HCT116 (cell line): ENCODE results near the gene TMEM106C. TPM values are rescaled to one million over a fixed set of nuclear protein-coding genes. Genes with fewer than 3 reads are reported as not detected.

Experiments
- ATAC-seq: fragments of 200-7000 bp; cut with Tn5 transposase; 2 replicates; pipeline ENCODE4 v1.9.1; 2020; ENCODE audit warnings: mild to moderate bottlenecking, moderate library complexity
- BruUV-seq: library from RNA; stranded (reverse); fragments of 400-500 nt; replicated peaks from 2 replicates; lab custom pipeline; 2021; lab: Mats Ljungman, UMichigan
- CTCF ChIA-PET: fragments of 300-600 bp; sonication (Branson Sonifier 250); formaldehyde crosslinking; loops from one replicate; lab custom pipeline; 2021; ENCODE audit warnings: antibody characterized with exemption; lab: Charles Lee
- POLR2A ChIA-PET: fragments of 300-600, 350-600 bp; sonication (Branson Sonifier 250); formaldehyde crosslinking; loops from one replicate; lab custom pipeline; 2021; ENCODE audit warnings: antibody characterized with exemption; lab: Charles Lee
- RAD21 ChIA-PET, 2 experiments: fragments of 300-600 bp; sonication (Branson Sonifier 250); formaldehyde crosslinking; loops; one replicate each; lab custom pipeline; 2023; ENCODE audit warnings: low total read pairs in 2 of 2; ENCODE audit not compliant: uncharacterized antibody in 2 of 2, unreplicated experiment in 2 of 2, low non-redundant PET in 1 of 2; lab: Charles Lee
- DNase-seq: peaks from one replicate; pipeline ENCODE4 v3.0.0-alpha.2; 2010; ENCODE audit warnings: low read depth, low spot score
- H2AFZ ChIP-seq: fragments of 200-600 bp; shearing (Covaris generic), sonication (generic); 2 replicates; pipeline ENCODE4 v1.6.1; 2017; ENCODE audit warnings: low read depth, mixed run types, mixed read lengths, antibody characterized with exemption, low read length; ENCODE audit not compliant: poor library complexity, severe bottlenecking
- H3K27ac ChIP-seq: 2 replicates; pipeline ENCODE4 v1.5.1; 2012; ENCODE audit warnings: low read depth, low read length
- H3K27me3 ChIP-seq: fragments of 200-600 bp; sonication (generic); 2 replicates; pipeline ENCODE4 v1.6.1; 2016; ENCODE audit warnings: mixed run types, low read length, mixed read lengths; ENCODE audit not compliant: insufficient read depth
- H3K36me3 ChIP-seq, 2 experiments: fragments of 200-500 bp in 1 of 2; fragments of 200-600 bp in 1 of 2; sonication (Bioruptor generic) in 1 of 2; sonication (generic) in 1 of 2; 2 replicates each; pipeline versions ENCODE4 v1.5.1 to v1.6.1; 2014 to 2016; ENCODE audit warnings: low read length in 2 of 2, inconsistent platforms in 1 of 2, mixed read lengths in 1 of 2, mixed run types in 1 of 2; ENCODE audit not compliant: insufficient read depth in 2 of 2, control insufficient read depth in 1 of 2
- H3K4me1 ChIP-seq, 2 experiments: fragments of 200-600 bp in 1 of 2; sonication (generic) in 1 of 2; 2 replicates each; pipeline versions ENCODE4 v1.5.1 to v1.6.1; 2012 to 2017; ENCODE audit warnings: low read length in 2 of 2, inconsistent platforms in 1 of 2, mild to moderate bottlenecking in 1 of 2, mixed read lengths in 1 of 2, mixed run types in 1 of 2, moderate library complexity in 1 of 2; ENCODE audit not compliant: insufficient read depth in 2 of 2, control insufficient read depth in 1 of 2
- H3K4me2 ChIP-seq: fragments of 200-600 bp; sonication (generic); 2 replicates; pipeline ENCODE4 v1.6.1; 2017; ENCODE audit warnings: mixed run types, low read length, mixed read lengths
- H3K4me3 ChIP-seq, 2 experiments: fragments of 200-600 bp in 1 of 2; sonication (generic) in 1 of 2; replicated peaks in 1 of 2; 2 replicates each; pipeline ENCODE4 v1.5.1; 2011 to 2016; ENCODE audit warnings: low read length in 2 of 2, control low read depth in 1 of 2, low read depth in 1 of 2, mild to moderate bottlenecking in 1 of 2, mixed read lengths in 1 of 2, mixed run types in 1 of 2
- H3K79me2 ChIP-seq: fragments of 200-600 bp; sonication (generic); 2 replicates; pipeline ENCODE4 v1.6.1; 2017; ENCODE audit warnings: mild to moderate bottlenecking, mixed run types, low read length, moderate library complexity, mixed read lengths; ENCODE audit not compliant: insufficient read depth
- H3K9ac ChIP-seq: fragments of 200-600 bp; sonication (generic); 2 replicates; pipeline ENCODE4 v1.6.1; 2016; ENCODE audit warnings: low read length, mixed read lengths
- H3K9me2 ChIP-seq: fragments of 200-600 bp; sonication (generic), shearing (Covaris generic); 2 replicates; pipeline ENCODE4 v1.6.1; 2017; ENCODE audit warnings: mixed run types, mild to moderate bottlenecking, moderate library complexity; ENCODE audit not compliant: insufficient read depth
- H3K9me3 ChIP-seq, 2 experiments: fragments of 200-500 bp in 1 of 2; fragments of 200-600 bp in 1 of 2; sonication (Bioruptor generic) in 1 of 2; sonication (generic) in 1 of 2; 2 replicates each; pipeline ENCODE4 v1.6.1; 2014 to 2017; ENCODE audit warnings: low read length in 2 of 2, mixed read lengths in 2 of 2, inconsistent platforms in 1 of 2, low read depth in 1 of 2, mild to moderate bottlenecking in 1 of 2, mixed run types in 1 of 2, moderate library complexity in 1 of 2; ENCODE audit not compliant: control insufficient read depth in 1 of 2, insufficient read depth in 1 of 2
- H4K20me1 ChIP-seq: fragments of 200-600 bp; sonication (generic), shearing (Covaris generic); 2 replicates; pipeline ENCODE4 v1.6.1; 2017; ENCODE audit warnings: mixed run types, mild to moderate bottlenecking, moderate library complexity; ENCODE audit not compliant: insufficient read depth
- CBX3 ChIP-seq: IDR thresholded peaks from 2 replicates; pipeline ENCODE4 v1.6.1; 2012; ENCODE audit warnings: low read depth
- CEBPB ChIP-seq: IDR thresholded peaks from 2 replicates; pipeline ENCODE4 v1.6.1; 2012; ENCODE audit warnings: low read depth
- EGR1 ChIP-seq: IDR thresholded peaks from 2 replicates; pipeline ENCODE4 v1.6.1; 2012; ENCODE audit warnings: low read depth
- ELF1 ChIP-seq: IDR thresholded peaks from 2 replicates; pipeline ENCODE4 v1.6.1; 2012; ENCODE audit warnings: low read depth, borderline replicate concordance
- EZH2 ChIP-seq: fragments of 200-600 bp; sonication (generic); IDR thresholded peaks from 2 replicates; pipeline ENCODE4 v1.6.1; 2017; ENCODE audit warnings: antibody characterized with exemption, mixed run types
- EZH2phosphoT487 ChIP-seq: fragments of 200-600 bp; IDR thresholded peaks from 2 replicates; pipeline ENCODE4 v1.6.1; 2018; ENCODE audit warnings: antibody characterized with exemption, borderline replicate concordance
- FOSL1 ChIP-seq: IDR thresholded peaks from 2 replicates; pipeline ENCODE4 v1.6.1; 2012; ENCODE audit warnings: low read depth
- MAX ChIP-seq: IDR thresholded peaks from 2 replicates; pipeline ENCODE4 v1.6.1; 2012
- POLR2A ChIP-seq: IDR thresholded peaks from 2 replicates; pipeline ENCODE4 v1.7.0; 2011; ENCODE audit warnings: borderline replicate concordance; ENCODE audit not compliant: insufficient read depth, insufficient read length; ENCODE audit errors: extremely low read depth
- RAD21 ChIP-seq: IDR thresholded peaks from 2 replicates; pipeline ENCODE4 v1.6.1; 2012; ENCODE audit warnings: low read depth, mild to moderate bottlenecking
- REST ChIP-seq: IDR thresholded peaks from 2 replicates; pipeline ENCODE4 v1.6.1; 2012; ENCODE audit warnings: low read depth
- SP1 ChIP-seq: IDR thresholded peaks from 2 replicates; pipeline ENCODE4 v1.6.1; 2012; ENCODE audit warnings: low read depth
- SRF ChIP-seq: IDR thresholded peaks from 2 replicates; pipeline ENCODE4 v1.6.1; 2012; ENCODE audit warnings: low read depth
- TCF7L2 ChIP-seq: IDR thresholded peaks from 2 replicates; pipeline ENCODE4 v1.7.0; 2011; ENCODE audit warnings: borderline replicate concordance, inconsistent platforms; ENCODE audit not compliant: insufficient read depth, insufficient read length; ENCODE audit errors: extremely low read depth
- ZFX ChIP-seq: fragments of 450-650 bp; IDR thresholded peaks from 2 replicates; pipeline ENCODE4 v1.6.1; 2017
- ZNF274 ChIP-seq: fragments of 200-500 bp; sonication (Bioruptor generic); IDR thresholded peaks from 2 replicates; pipeline ENCODE4 v1.6.1; 2014; ENCODE audit warnings: mild to moderate bottlenecking, low read depth, low read length, inconsistent platforms
- intact Hi-C: fragments of 100-400 bp; cut with micrococcal nuclease; formaldehyde crosslinking; loops from 2 replicates; pipeline ENCODE4 v1.10.0; 2022
- total RNA-seq: library from RNA; stranded (reverse); gene quantifications from one replicate; pipeline ENCODE4 v1.2.1, GENCODE V29; 2021; ENCODE audit not compliant: unreplicated experiment
- TF ChIP-seq, protein P1 (sequence below): IDR thresholded peaks from 2 replicates; pipeline ENCODE4 v1.6.1; 2011; ENCODE audit warnings: mild to moderate bottlenecking, low read length, moderate library complexity; ENCODE audit not compliant: insufficient replicate concordance; ENCODE audit errors: extremely low read depth
- TF ChIP-seq, protein P2 (sequence below): IDR thresholded peaks from 2 replicates; pipeline ENCODE4 v1.6.1; 2012

The TMEM106C gene
- total RNA-seq, 1 experiment from 2014 or later = 94.7 TPM

- BruUV-seq = no TSS peak
- ATAC-seq = no peak
- ChIA-PET RAD21 (no interaction called here), CTCF (no interaction called here), POLR2A (no interaction called here)
- no peaks in the 10 kb centered on the region for H3K9me2 ChIP-seq
- H3K27ac ChIP-seq = no peak overlapping the region
- H3K4me1 ChIP-seq = no peaks in the 10 kb centered on the region
- H3K4me3 ChIP-seq = no peak overlapping the region
- H4K20me1 ChIP-seq = no peaks in the 10 kb centered on the region
- no peak overlapping the region for H3K4me2 ChIP-seq
- no peaks in the 10 kb centered on the region for H3K27me3 ChIP-seq
- H3K9ac ChIP-seq = no peak overlapping the region
- no peaks in the 10 kb centered on the region for H3K79me2 ChIP-seq
- H2AFZ ChIP-seq = no peak overlapping the region
- TF ChIP-seq, protein P1, sequence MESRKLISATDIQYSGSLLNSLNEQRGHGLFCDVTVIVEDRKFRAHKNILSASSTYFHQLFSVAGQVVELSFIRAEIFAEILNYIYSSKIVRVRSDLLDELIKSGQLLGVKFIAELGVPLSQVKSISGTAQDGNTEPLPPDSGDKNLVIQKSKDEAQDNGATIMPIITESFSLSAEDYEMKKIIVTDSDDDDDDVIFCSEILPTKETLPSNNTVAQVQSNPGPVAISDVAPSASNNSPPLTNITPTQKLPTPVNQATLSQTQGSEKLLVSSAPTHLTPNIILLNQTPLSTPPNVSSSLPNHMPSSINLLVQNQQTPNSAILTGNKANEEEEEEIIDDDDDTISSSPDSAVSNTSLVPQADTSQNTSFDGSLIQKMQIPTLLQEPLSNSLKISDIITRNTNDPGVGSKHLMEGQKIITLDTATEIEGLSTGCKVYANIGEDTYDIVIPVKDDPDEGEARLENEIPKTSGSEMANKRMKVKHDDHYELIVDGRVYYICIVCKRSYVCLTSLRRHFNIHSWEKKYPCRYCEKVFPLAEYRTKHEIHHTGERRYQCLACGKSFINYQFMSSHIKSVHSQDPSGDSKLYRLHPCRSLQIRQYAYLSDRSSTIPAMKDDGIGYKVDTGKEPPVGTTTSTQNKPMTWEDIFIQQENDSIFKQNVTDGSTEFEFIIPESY = no peak
- TF ChIP-seq ZNF274 (no peak), TCF7L2 (no peak), ZFX (no peak), EGR1 (no peak), RAD21 (no peak), EZH2 (no peak), POLR2A (no peak), ELF1 (no peak), CBX3 (no peak), SP1 (no peak), EZH2phosphoT487 (no peak), CEBPB (no peak), SRF (no peak), MAX (no peak), REST (no peak), FOSL1 (no peak)
- TF ChIP-seq, protein P2, sequence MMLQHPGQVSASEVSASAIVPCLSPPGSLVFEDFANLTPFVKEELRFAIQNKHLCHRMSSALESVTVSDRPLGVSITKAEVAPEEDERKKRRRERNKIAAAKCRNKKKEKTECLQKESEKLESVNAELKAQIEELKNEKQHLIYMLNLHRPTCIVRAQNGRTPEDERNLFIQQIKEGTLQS = no peak
- H3K36me3 ChIP-seq = no peaks in the 10 kb centered on the region
- no peak for DNase-seq
- no peaks in the 10 kb centered on the region for H3K9me3 ChIP-seq
- intact Hi-C loops = no loop called here
These were observed 16.8 kb downstream of the TMEM106C start for GRCh38 chr12:47980197-47980596.
